ENCODE measurements around the gene CYGB. TPM values are rescaled to one million over a fixed set of nuclear protein-coding genes. Genes with fewer than 3 reads are reported as not detected.
A peak's percentile ranks its signal among the peaks of the same experiment; 100 is the strongest.

CYGB gene
- total and polyA plus RNA-seq, 9 of the 15 experiments (the other 6 are each of a cell fraction or from before 2014, with no cell fraction given), result 0.08 to 0.95 (median 0.18) TPM; not detected in 5

- TF ChIP-seq THAP12 (CRISPR knock-in tag; IDR thresholded peaks at IDR 0.05) (no peak), GMEB1 (CRISPR knock-in tag; IDR thresholded peaks at IDR 0.05) (no peak), ZNF668 (CRISPR knock-in tag; IDR thresholded peaks at IDR 0.05) (no peak), POU5F1 (IDR thresholded peaks at IDR 0.05; ENCODE audit: borderline replicate concordance, low read depth, low read length, partially characterized antibody) (no peak), MAFK (IDR thresholded peaks at IDR 0.05; ENCODE audit: low read length) (no peak), SPI1 (IDR thresholded peaks at IDR 0.05; ENCODE audit: borderline replicate concordance, low read depth, low read length) (0 out of 2 replicates have a peak, but pooled peaks have one; percentile 24), CREB3L1 (IDR thresholded peaks at IDR 0.05; ENCODE audit: borderline replicate concordance, low read depth) (no peak), NCOA2 (IDR thresholded peaks at IDR 0.05; ENCODE audit: partially characterized antibody in 2 of 2) (no peak)
- ChIA-PET CTCF (ENCODE audit: low intra/inter-chr PET ratio) (no interaction called here), POLR2A (interaction anchor here (0.5 to 1.6 kb wide), 4 partner anchors 8 to 15 kb away, joined by 3 to 5 read pairs (median 4); no protein-coding TSS in a partner anchor)
- no peak overlapping the region for H3K27ac ChIP-seq (ENCODE audit: extremely low read depth, low read depth, low read length)
- 21% methylated on average over 11 of the region's 11 CpGs for WGBS (ENCODE audit: insufficient coverage, low coverage, missing lambda C conversion rate)
- intact Hi-C loops (cut with micrococcal nuclease), result no loop called here
- H3K4me2 ChIP-seq (ENCODE audit: insufficient read depth, low read length), result no peak overlapping the region
- H3K4me1 ChIP-seq (replicated peaks in 1 of 2; ENCODE audit: control insufficient read depth in 2 of 2, insufficient read depth in 2 of 2, low read length in 2 of 2), result peaks cover 7 to 13% of the 10 kb centered on the region in 2 experiments; a peak in 4 of 5 replicates
- H3K9me3 ChIP-seq (replicated peaks; ENCODE audit: control insufficient read depth, insufficient read depth, low read depth, low read length), result no peaks in the 10 kb centered on the region
- DNase-seq (ENCODE audit: extremely low read depth in 1 of 4, low spot score in 3 of 4) (no peak), ATAC-seq (0 out of 3 replicates have a peak, but pooled peaks have one; percentile 18), FAIRE-seq (no peak)
- no TSS peak for BruUV-seq (replicated peaks)
- H3K4me3 ChIP-seq, result no peak overlapping the region
- H3K36me3 ChIP-seq (ENCODE audit: control insufficient read depth, insufficient read depth, low read length), result no peaks in the 10 kb centered on the region
- no peaks in the 10 kb centered on the region; the same call in 2 of the 3 replicates for H3K79me2 ChIP-seq (ENCODE audit: control insufficient read depth, insufficient read depth, low read length)
- in situ Hi-C loops (cut with MboI), result no loop called here
- H3K9ac ChIP-seq (ENCODE audit: insufficient read depth in 1 of 2, low read depth in 2 of 2, low read length in 2 of 2), result peak overlapping the region in 1 of 2 experiments; percentile 1; a peak in 1 of 4 replicates
- H4K20me1 ChIP-seq (replicated peaks; ENCODE audit: control insufficient read depth, insufficient read depth, low read length), result no peaks in the 10 kb centered on the region
- H2AFZ ChIP-seq (ENCODE audit: low read depth, low read length), result 0 out of 2 replicates have a peak overlapping the region, but pooled peaks have one; percentile 23
- no peaks in the 10 kb centered on the region; a peak in 1 of 5 replicates for H3K27me3 ChIP-seq (ENCODE audit: control insufficient read depth in 2 of 2, insufficient read depth in 2 of 2, low read length in 2 of 2)
- no peaks in the 10 kb centered on the region for H3K9me1 ChIP-seq (ENCODE audit: control insufficient read depth, insufficient read depth, low read length)
These were observed 51.9 kb downstream of the CYGB start for GRCh38 chr17:76485569-76485968.

All from K562 (cell line).